PFSK-1 (cell line): ENCODE measurements around the gene GOSR1.

Experiments
- FOXP2 ChIP-seq: optimal IDR thresholded peaks from 2 replicates; pipeline ENCODE3; 2011; ENCODE audit warnings: borderline replicate concordance, control low read depth, inconsistent platforms; ENCODE audit not compliant: insufficient read depth; ENCODE audit errors: extremely low read length, extremely low read depth
- POLR2AphosphoS5 ChIP-seq: IDR thresholded peaks from 2 replicates; pipeline ENCODE4 v1.6.1; 2012; ENCODE audit warnings: low read depth, mild to moderate bottlenecking, control low read depth, low read length, moderate library complexity
- REST ChIP-seq, 2 experiments: IDR thresholded peaks; 2 replicates each; pipeline versions ENCODE4 v1.6.1 to v1.8.0; 2011 to 2012; ENCODE audit warnings: low read depth in 2 of 2, low read length in 2 of 2, control low read depth in 1 of 2, inconsistent platforms in 1 of 2, mild to moderate bottlenecking in 1 of 2, moderate library complexity in 1 of 2; ENCODE audit not compliant: insufficient read depth in 1 of 2
- SIN3A ChIP-seq: IDR thresholded peaks from 2 replicates; pipeline ENCODE4 v1.6.1; 2012; ENCODE audit warnings: mild to moderate bottlenecking, low read length, moderate library complexity, borderline replicate concordance; ENCODE audit not compliant: insufficient read depth
- TAF1 ChIP-seq: IDR thresholded peaks from 2 replicates; pipeline ENCODE4 v1.6.1; 2012; ENCODE audit warnings: low read length, control low read depth, borderline replicate concordance; ENCODE audit not compliant: insufficient read depth

Gene GOSR1

GRCh38 chr17:30567231-30568116 is 90.3 kb downstream of the GOSR1 start:
- TF ChIP-seq FOXP2 (no peak), POLR2AphosphoS5 (no peak), SIN3A (no peak), REST (IDR thresholded peaks at IDR 0.05; ENCODE audit: insufficient read depth in 1 of 2, low read depth in 2 of 2, low read length in 2 of 2) (no peak), TAF1 (no peak)

GRCh38 chr17:30568117-30568430 is 90.9 kb downstream of the GOSR1 start:
- TF ChIP-seq TAF1 (no peak), REST (IDR thresholded peaks at IDR 0.05; ENCODE audit: insufficient read depth in 1 of 2, low read depth in 2 of 2, low read length in 2 of 2) (no peak), FOXP2 (no peak), POLR2AphosphoS5 (no peak), SIN3A (no peak)

- TF ChIP-seq TAF1 (no peak), FOXP2 (no peak), POLR2AphosphoS5 (no peak), REST (IDR thresholded peaks at IDR 0.05; ENCODE audit: insufficient read depth in 1 of 2, low read depth in 2 of 2, low read length in 2 of 2) (no peak), SIN3A (no peak)
These were observed 93.0 kb downstream of the GOSR1 start for GRCh38 chr17:30570191-30570590.

- TF ChIP-seq TAF1 (no peak), POLR2AphosphoS5 (no peak), REST (IDR thresholded peaks at IDR 0.05; ENCODE audit: insufficient read depth in 1 of 2, low read depth in 2 of 2, low read length in 2 of 2) (no peak), SIN3A (no peak), FOXP2 (no peak)
These were observed 93.5 kb downstream of the GOSR1 start for GRCh38 chr17:30570596-30571265.
